Measurements from ENCODE around the gene NMD3. TPM values are rescaled to one million over a fixed set of nuclear protein-coding genes. Genes with fewer than 3 reads are reported as not detected.

NMD3 gene
- total RNA-seq (2022; extraction: Qiagen RNA extraction; ENCODE audit: low read depth) = 41.5 to 68.7 TPM (median 45.8 TPM) in 5 replicates

DNA sequence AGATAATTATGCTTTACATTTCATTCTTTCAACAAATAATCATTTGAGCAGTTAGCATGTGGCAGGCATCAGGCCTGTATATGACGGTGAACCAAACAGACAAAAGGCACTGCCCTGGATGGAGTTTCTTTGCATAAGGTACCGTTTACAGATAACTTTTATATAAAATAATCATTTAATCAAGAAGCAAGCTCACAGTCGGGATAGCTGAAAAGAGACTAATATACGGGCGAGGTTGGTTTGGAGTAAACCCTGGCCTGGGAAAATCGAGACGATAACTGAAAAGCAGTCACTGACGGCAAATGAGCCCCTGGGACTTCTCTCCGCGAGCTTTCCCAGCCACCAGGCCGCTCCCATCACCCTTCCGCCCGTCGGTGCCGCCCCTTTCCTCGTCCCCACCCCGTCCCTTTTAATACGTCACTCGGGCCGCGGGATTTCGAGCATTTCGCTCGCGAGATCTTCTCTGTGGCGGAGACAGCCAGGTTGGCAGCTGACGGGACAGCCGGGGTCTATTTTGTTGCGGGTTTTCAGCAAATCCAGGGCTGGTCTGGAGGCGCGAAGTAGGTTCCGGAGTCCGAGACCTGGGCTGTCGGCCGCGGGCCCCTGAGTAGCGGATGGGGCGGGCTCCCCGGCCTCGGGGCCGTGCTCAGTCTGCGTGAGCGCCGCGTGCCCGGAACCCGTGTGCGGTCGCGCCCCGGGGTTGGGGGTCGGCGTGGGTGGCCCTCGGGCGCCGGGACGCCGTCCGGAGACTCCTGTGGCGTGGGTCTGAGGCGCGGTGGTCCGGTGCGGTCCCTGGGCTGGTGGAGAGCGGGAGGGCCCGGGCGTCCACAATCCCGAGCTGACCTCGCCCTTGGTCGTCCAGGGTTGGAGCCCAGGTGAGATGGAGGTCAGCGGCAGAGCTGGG is at the start of gene NMD3:
TSS of gene NMD3 (plus strand) at position 462 of the 904 bp plus-strand sequence. CDS start 703 bp downstream, outside the sequence.

Other genes starting within 250 kb of the NMD3 start
- 0.08 to 0.16 TPM (median 0.09 TPM) in 3 of 5 replicates, not detected in the others for gene B3GALNT1, start 116.0 kb upstream of the NMD3 start, total RNA-seq (2022; extraction: Qiagen RNA extraction; ENCODE audit: low read depth)
- not detected in 5 replicates for gene SPTSSB, start 150.2 kb downstream of the NMD3 start, total RNA-seq (2022; extraction: Qiagen RNA extraction; ENCODE audit: low read depth)

Measured in A549 treated with CpdA at 1 μM for 4 hours (cell line).